NK-92 treated with Interleukin-12 subunit alpha and Interleukin-12 subunit beta, amount 100 ng/mL, for 24 hours (cell line): ENCODE results near the gene SUGP1.

Experiments used
- DNase-seq: peaks from one replicate; lab custom pipeline; 2025; lab: John Stamatoyannopoulos, UW

The SUGP1 gene

GRCh38 chr19:19229701-19230100, 90.6 kb downstream of the SUGP1 start:
- DNase-seq = no peak

GRCh38 chr19:19227217-19227616, 93.1 kb downstream of the SUGP1 start:
- no peak for DNase-seq

GRCh38 chr19:19226663-19227062, 93.6 kb downstream of the SUGP1 start:
- DNase-seq = no peak

GRCh38 chr19:19226204-19226603, 94.1 kb downstream of the SUGP1 start:
- DNase-seq = no peak
